ENCODE data around the gene SORCS1.

DNA sequence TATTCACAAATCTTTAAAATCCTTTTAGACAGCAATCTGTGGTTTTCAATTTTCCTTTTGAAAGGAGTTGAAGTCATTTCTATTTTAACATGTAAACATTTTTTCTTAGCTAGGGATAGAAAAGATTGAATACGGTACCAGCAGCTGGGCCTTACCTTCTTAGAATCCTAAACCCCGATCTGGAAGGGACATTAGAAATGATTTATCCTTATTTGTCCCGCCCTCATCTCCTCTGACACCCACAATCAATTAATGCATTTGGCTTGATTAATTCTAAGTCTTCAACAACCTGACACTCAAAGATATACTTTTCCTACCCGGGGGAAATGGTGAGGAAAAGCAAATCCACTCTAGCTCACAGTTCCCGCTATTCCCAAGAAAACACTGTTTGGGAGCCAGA lies 100.4 kb downstream of the SORCS1 start:
- TF ChIP-seq, protein P1, sequence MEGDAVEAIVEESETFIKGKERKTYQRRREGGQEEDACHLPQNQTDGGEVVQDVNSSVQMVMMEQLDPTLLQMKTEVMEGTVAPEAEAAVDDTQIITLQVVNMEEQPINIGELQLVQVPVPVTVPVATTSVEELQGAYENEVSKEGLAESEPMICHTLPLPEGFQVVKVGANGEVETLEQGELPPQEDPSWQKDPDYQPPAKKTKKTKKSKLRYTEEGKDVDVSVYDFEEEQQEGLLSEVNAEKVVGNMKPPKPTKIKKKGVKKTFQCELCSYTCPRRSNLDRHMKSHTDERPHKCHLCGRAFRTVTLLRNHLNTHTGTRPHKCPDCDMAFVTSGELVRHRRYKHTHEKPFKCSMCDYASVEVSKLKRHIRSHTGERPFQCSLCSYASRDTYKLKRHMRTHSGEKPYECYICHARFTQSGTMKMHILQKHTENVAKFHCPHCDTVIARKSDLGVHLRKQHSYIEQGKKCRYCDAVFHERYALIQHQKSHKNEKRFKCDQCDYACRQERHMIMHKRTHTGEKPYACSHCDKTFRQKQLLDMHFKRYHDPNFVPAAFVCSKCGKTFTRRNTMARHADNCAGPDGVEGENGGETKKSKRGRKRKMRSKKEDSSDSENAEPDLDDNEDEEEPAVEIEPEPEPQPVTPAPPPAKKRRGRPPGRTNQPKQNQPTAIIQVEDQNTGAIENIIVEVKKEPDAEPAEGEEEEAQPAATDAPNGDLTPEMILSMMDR (IDR thresholded peaks at IDR 0.05; ENCODE audit: low read depth, low read length, missing input control), result no peak
- TF ChIP-seq, protein P2, sequence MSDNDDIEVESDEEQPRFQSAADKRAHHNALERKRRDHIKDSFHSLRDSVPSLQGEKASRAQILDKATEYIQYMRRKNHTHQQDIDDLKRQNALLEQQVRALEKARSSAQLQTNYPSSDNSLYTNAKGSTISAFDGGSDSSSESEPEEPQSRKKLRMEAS (IDR thresholded peaks at IDR 0.05), result no peak
